GM12892 (cell line): ENCODE measurements around the gene CDH3.

ENCODE experiments used
- DNase-seq: peaks from one replicate; pipeline ENCODE4 v3.0.0; 2011; ENCODE audit not compliant: insufficient read length
- FAIRE-seq: peaks from 2 replicates; lab custom pipeline; 2011; peaks lifted over from hg19 to GRCh38; lab: Jason Lieb, UNC
- POLR2A ChIP-seq: IDR thresholded peaks from 2 replicates; pipeline ENCODE4 v1.6.1; 2011; ENCODE audit warnings: low read depth, low read length, control low read depth
- POLR2AphosphoS5 ChIP-seq: IDR thresholded peaks from 2 replicates; pipeline ENCODE4 v1.6.1; 2011; ENCODE audit warnings: low read depth, low read length, control low read depth
- TAF1 ChIP-seq: IDR thresholded peaks from 2 replicates; pipeline ENCODE4 v1.6.1; 2011; ENCODE audit warnings: low read depth, mild to moderate bottlenecking, control low read depth, low read length, borderline replicate concordance

The CDH3 gene

GRCh38 chr16:68636064-68636560, 9.0 kb upstream of the CDH3 start:
- FAIRE-seq (no peak), DNase-seq (no peak)

DNA sequence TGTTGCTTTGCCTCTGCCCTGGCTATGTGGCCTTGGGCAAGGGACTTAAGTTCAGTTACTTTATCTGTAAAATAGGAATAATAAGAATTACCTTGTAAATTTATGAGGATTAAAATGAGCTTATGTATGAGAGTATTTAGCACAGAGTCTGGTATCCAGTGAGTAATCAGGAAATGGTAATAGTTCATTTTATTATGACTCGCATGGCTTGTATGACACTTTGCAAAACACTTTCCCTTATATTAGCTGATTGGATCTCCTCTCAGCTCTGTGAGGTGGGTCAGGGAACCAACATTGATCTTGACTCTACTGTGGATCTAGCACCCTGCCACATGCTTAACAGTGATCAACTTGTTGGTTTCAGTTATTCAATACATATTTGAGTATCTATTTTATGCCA, 8.3 kb upstream of the CDH3 start:
- TF ChIP-seq POLR2A (no peak), TAF1 (no peak), POLR2AphosphoS5 (no peak)
- no peak for FAIRE-seq
- DNase-seq: no peak

More at GRCh38 chr16:68636064-68636560, 9.0 kb upstream of the CDH3 start:
- no peak for TF ChIP-seq POLR2A
- TF ChIP-seq POLR2AphosphoS5: no peak
- TF ChIP-seq TAF1: no peak

- no peak for TF ChIP-seq POLR2A
- no peak for TF ChIP-seq TAF1
- TF ChIP-seq POLR2AphosphoS5: no peak
- DNase-seq (no peak), FAIRE-seq (no peak)
Observed at GRCh38 chr16:68640972-68641371, 4.1 kb upstream of the CDH3 start.

- FAIRE-seq (no peak), DNase-seq (no peak)
- TF ChIP-seq TAF1: no peak
- no peak for TF ChIP-seq POLR2A
- TF ChIP-seq POLR2AphosphoS5: no peak
Observed at GRCh38 chr16:68642047-68642435, 3.1 kb upstream of the CDH3 start.

DNA sequence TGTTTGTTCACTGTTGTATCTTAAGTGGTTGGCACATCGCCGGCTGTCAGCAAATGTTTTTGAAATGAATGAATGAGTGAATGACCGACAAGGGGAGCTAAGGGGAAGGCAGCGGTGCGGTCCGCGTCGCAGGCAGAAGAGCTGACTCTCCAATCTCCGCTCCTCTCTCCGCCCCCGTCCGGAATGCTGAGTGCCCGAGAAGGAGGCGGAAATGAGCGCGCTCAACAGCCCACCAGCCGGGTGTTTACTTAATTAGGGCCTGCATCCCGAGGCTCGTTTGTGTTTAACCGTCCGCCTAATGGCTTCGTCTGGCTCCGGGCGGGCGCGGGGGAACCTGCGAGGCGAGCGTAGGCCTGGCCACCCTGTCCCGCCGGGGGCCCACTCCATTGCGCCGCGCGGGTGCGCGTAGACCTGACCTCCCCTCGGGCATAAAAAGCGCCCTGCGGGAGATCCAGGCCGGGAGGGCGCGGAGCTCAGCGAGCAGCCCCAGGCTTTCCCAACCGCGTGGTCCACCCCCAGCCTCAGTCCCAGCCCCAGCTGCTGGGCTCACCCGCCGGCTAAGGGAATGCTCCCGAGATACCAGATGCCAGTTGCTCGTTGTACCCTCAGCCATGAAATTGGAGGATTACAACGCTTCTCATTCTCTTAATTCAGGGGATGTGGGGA, 2.5 kb upstream of the CDH3 start:
- TF ChIP-seq POLR2A: no peak
- no peak for TF ChIP-seq TAF1
- no peak for TF ChIP-seq POLR2AphosphoS5
- no peak for DNase-seq

GRCh38 chr16:68643227-68643626, 1.9 kb upstream of the CDH3 start:
- DNase-seq (no peak), FAIRE-seq (no peak)
- TF ChIP-seq POLR2AphosphoS5 (no peak), TAF1 (no peak), POLR2A (no peak)

More for the DNA sequence above, 2.5 kb upstream of the CDH3 start:
- no peak for FAIRE-seq

- TF ChIP-seq POLR2A (no peak), TAF1 (no peak), POLR2AphosphoS5 (no peak)
- DNase-seq (no peak), FAIRE-seq (no peak)
Observed at GRCh38 chr16:68643847-68644246, 1.3 kb upstream of the CDH3 start.

GRCh38 chr16:68644296-68644695, 814 bp upstream of the CDH3 start:
- no peak for TF ChIP-seq POLR2AphosphoS5
- TF ChIP-seq TAF1: no peak
- DNase-seq: no peak
- no peak for FAIRE-seq

GRCh38 chr16:68645494-68646388, 631 bp downstream of the CDH3 start:
- no peak for TF ChIP-seq TAF1
- TF ChIP-seq POLR2AphosphoS5: no peak
- no peak for TF ChIP-seq POLR2A
- DNase-seq: no peak
- FAIRE-seq: no peak

GRCh38 chr16:68646953-68647659, 2.0 kb downstream of the CDH3 start:
- FAIRE-seq: no peak
- DNase-seq: no peak
- no peak for TF ChIP-seq POLR2AphosphoS5
- TF ChIP-seq TAF1: no peak
- TF ChIP-seq POLR2A: no peak

- DNase-seq (no peak), FAIRE-seq (no peak)
- no peak for TF ChIP-seq POLR2AphosphoS5
- no peak for TF ChIP-seq TAF1
- TF ChIP-seq POLR2A: no peak
Observed at GRCh38 chr16:68651136-68651535, 6.0 kb downstream of the CDH3 start.
